CD1c-positive myeloid dendritic cell (primary cell): ENCODE results near the gene POLR2J.

Experiments
- DNase-seq: peaks from one replicate; pipeline ENCODE4 v3.0.0-alpha.2; 2016; ENCODE audit errors: extremely low spot score

POLR2J gene

DNA sequence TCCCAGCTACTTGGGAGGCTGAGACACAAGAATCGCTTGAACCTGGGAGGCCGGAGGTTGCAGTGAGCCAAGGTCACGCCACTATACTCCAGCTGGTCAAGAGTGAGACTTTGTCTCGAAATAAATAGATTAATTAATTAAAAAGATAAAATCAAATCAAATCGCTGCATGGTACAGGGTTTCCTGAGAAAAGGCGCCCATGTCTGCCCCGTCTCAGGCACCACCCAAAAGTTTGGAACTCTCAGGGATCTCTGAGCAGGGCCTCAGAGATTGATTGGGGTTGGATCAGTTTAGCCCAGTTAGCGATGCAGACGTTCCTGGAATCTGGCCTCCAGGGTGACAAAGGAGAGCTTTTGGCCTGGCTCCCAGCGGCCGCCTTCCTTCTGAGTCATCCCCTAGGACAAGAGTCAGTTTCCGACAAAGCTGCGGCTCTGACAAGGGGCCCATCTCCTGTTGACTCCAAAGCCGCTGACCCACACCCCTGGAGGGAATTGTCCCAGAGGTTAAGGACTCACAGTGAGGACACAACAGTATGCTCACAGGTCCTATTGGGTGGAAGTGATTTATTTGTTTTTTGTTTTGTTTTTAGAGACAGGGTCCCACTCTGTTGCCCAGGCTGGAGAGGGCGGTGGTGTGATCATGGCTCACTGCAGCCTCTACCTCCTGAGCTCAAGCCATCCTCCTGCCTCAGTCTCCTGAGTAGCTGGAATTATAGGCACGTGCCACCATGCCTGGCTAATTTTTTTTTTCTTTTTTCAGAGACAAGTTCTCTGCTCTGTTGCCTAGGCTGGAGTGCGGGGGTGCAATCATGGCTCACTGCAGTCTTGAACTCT lies 38.5 kb downstream of the POLR2J start:
- DNase-seq = no peak

DNA sequence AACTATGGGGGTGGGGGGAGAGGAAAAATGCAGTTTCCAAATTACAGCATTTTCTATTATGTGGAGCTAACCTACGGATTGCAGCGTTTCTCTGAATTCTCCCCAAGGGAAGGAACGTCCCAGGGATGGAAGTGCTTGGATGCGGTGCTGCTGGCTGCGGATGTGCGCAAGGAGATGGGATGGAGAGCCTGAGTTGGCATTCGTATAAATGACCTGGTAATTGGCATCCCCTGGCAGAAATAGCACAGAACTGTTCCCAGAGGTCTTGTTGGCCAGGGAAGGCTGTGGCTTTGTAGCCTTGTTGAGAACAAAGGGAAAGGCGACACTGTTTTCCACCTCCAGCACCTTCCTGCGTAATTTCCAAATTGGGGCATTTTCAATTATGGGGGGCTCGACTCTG lies 42.6 kb downstream of the POLR2J start:
- DNase-seq = no peak

DNA sequence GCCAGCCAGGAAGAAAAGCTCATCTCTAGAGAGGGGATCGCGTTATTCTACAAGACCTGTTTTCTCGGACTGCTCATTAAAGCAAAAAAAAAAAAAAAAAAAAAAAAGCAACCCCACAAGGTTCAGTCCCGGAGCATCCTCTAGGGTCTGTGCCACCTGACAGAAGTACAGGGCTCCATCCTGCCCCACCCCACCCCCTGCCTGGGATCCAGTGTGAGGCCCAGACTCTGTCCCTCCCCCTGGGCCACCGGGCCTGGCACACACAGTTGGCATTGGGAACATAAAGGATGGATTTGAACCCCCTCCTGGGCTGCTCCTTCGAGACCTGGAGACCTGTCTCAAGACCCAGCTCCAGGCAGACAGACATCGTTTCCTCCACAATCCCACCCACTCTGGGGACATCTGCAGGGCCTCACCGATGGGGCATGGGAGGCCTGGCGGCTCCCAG lies 44.7 kb downstream of the POLR2J start:
- no peak for DNase-seq

DNA sequence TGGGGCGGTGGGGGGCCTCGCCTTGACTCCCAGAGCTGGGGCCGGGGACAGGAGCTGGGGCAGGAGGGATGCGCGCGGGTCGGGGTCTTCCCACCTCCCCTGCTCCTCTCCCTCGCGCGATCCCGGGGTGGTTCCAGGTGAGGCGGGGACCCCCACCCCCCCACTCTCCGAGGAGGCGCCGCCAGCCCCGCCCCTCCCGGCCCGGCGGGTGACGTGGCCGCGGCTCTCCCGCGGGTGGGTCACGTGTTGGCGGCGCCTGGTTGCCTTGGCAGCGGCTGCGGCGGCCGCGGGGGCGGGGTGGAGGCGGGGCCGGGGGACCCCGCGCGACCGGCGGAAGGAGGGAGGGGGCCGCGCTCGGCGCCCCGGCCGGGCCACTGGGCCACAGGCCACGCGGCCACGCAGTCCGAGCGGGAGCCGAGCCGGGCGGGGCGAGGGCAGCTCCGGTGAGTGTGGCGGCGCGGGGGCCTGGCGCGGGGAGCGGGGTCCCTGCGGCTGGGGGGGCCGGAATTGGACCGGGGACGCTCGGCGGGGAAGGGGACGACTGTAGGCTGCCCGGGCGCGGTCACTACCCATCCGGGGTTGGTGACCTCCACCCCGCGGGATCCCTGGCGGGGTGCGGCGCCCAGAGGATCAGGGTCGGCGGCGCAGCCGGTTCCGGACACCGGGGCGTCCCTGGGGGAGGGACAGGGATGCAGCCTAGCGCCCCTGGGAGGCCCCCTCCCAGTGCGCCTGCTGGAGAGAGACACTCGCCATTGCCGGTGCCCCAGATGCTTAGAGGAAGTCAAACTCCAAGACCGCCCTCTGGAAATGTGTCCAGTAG lies 45.3 kb downstream of the POLR2J start, which contains the start of gene ORAI2:
Gene ORAI2 (plus strand): TSS at position 357 of the 820 bp plus-strand sequence. CDS start 5,382 bp downstream, outside the sequence.
- DNase-seq = peak; percentile 85

DNA sequence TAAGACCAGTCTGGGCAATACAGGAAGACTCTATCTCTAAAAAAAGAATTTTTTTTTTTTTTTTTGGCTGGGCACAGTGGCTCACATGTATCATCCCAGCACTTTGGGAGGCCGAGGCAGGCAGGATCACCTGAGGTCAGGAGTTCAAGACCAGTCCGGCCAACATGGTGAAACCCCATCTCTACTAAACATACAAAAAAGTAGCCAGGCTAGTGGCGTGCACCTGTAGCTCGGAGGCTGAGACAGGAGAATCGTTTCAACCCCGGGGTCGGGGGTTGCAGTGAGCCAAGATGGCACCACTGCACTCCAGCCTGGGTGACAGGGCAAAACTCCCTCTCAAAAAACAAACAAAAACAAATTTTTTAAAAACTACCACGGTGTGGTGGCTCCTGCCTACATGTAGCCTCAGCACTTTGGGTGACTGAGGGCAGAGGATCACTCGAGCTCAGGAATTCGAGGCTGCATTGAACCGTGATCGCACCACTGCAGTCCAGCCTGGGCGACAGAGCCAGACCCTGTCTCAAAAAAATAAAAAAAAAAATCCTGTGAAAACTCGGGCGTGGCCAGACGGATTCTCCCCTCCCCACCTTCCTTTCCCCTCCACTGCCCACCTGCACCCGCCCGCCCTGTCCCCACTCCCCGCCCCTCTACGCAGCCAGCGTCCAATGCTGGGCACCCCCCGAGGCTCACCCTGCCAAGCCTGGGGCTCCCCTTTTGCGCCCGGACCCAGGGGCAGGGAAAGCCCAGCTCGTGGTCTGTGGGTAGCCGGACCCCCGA lies 46.1 kb downstream of the POLR2J start:
- DNase-seq = no peak

DNA sequence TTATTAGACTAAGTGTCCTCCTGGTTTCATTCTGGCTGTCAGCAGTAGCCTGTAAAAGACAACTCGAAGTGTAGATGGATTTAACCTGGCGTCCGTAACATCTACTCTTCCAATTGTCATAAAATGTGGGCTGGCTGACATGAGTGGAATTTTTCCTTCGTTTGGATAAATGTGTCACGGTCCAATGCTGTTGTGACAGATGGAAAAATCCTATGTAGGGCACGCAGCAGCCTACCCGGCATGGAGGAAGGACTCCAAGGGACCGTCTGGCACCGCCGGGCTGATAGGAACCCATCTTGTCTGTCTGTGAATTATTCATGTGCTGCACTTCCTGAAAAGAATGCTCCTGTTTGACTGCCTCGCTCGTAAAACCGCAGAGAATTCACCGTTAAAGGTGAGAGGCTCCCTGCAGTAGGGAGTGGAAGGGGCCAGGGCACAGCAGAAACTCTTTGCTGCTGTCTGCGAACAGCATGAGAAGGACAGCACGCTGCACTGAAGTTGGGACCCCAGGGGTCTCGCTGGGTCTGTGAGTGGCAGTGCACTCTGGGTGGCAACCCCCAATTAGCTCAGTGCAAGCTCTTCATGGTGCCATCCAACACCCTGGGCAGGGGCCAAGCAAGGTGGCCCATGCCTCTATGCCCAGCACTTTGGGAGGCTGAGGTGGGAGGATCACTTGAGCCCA lies 47.0 kb downstream of the POLR2J start:
- DNase-seq = peak; percentile 59

DNA sequence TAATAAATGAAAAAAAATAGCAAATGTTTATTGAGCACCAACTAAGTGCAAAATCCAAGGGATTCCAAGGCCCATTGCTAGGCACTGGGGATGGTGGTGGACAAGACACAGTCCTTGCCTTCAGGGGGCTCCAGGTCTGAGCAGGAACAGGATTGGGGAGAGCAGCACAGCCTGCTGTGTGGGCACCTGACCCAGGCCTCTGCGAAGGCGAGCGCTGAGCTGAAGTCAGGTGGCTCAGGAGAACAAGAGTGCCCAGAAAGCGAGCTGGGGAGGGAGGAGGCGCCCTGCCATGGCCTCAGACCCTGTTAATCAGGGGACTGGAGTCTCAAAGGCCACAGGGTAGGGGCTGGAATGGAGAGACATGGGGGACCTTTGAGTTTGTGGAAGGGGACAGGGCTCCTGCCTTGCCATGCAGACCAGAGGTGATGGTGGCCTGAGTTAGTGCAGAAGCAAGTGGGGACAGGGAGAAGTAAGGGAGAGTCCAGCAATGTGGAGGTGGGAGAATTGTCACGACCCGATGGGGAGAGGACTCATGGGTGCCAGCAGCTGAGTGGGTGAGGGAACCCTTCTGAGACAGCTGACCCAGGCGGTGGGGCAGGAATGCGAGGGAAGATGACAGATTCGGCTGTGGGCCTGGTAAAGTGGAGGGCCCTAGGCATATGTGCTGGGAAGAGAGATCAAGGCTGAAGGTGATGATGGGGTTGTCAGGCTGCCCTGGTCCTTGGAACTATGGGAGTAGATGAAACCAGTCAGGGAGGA lies 49.4 kb downstream of the POLR2J start:
- DNase-seq = no peak

DNA sequence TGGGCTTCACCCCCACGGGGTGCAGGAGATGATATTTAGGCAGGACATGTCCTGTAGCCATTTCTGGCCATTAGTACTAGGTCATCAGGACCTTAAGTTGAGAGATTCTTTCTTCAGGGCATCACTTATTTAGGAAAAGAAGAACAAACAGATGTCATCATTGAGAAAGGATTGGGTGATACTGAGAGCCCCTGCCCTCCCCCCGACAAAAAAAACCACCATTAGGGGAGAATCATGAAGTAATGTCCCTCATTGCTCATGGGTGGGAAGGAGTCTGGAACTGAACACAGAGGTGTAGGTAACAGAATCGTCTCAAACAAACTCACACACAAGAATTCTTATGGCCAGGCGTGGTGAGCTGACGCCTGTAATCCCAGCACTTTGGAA lies 51.7 kb downstream of the POLR2J start:
- DNase-seq = peak; percentile 27

DNA sequence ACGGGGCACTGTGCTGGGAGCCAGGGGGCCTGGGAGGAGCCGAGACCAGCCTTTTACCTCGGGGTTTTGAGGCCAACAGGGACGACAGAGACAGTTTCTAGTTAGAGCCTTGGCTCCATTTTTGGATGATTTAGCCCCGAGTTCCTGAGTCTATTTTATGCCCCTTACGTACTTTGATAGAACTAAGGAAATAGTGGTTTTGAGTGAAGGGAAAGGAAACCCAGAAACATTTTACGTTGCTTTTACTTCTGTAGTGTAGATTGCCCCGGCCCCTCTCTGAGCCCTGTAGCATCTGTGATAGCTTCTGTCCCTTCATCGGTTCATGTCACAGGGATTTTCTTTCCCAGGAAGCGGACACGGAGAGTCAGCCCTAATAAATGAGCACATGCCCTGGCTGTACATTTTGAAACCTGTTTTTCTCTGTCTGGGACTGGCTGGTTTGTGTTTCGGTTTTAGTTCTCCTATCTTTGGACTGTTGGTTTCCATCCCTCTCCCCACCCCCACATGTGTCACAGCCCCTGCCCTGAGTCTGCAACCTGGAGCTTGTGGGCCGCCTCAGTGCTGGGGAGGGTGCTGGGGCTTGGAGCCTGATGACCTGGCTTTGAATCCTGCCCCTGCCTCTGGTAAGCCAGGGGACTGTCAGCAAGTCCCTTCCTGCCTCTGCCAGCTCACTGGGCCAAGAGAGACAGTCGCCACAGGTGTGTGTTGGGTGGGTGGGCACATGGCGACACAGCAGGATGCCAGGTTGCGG lies 52.3 kb downstream of the POLR2J start:
- DNase-seq = peak; percentile 85

DNA sequence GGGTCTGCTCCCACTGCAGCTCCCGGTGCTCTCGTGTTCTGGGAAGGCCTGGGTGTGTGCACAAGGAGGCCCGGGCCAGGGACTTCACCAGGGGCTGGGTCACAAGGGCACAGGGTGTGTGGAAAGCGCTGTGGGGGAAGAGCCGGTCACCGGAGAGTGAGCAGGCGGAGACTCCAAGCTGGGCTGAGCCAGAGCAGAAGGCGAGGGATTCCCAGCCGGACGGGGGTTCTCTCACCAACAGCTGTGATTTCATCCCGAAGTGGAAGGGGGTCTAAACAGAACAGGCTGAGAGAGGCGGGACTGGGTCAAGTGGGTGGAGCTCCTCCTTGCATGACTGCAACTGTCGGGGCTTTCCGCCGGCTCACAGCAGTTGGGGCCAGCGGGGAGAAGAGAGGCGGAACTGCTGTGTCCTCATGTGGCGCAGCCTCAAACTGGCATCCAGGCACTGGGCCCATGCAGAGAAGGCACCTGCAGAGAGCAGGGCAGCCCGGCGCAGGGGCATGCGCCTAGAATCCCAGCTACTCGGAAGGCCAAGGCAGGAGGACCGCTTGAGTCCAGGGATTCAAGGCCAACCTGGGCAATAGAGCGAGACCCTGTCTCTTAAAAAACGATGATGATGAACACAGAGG lies 53.0 kb downstream of the POLR2J start:
- DNase-seq = peak; percentile 88

DNA sequence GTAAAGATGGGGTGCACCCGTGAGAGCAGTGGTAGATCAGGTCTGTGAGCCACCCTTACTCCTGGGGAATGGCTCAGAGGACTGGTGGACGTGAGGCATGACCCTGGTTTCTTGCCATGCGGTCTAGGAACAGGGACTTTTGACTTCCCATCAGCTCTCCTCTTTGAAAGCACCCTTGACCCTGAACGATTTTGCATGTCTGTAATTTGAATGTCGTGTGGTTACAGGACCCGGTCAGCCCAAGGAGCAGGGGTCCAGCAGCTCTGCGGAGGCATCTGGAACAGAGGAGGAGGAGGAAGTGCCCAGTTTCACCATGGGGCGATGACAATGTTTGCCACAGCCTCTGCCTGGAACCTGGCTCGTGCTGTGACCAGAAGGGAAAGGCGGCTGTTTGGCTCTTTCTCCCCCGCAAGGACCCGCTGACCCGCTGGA lies 53.9 kb downstream of the POLR2J start:
- peak; percentile 68 for DNase-seq

DNA sequence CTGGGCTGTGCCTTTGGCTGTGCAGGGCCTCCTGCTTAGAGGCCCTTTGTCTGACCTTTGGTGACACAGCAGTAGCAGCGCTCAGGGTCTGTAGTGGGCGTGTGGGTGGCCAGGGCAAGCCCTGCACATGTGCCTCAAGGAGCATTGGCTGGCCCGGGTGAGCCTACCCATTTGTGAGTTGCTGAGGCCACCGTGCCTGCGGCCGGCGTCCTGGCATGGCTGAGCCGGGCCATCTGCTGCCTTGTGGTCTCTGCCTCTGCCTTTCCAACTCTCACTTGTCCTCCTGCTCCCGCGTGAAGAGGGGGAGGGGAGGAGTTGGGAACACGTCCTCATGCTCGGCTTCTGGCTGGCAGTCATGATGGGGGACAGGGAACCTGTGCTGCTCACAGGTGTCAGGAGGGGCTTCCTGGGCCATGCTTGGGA lies 54.6 kb downstream of the POLR2J start:
- DNase-seq = no peak
